Calu3 (cell line): ENCODE data around the gene SP1. TPM values are rescaled to one million over a fixed set of nuclear protein-coding genes. Genes with fewer than 3 reads are reported as not detected.

ENCODE experiments used
- BruUV-seq: library from RNA; stranded (reverse); fragments of 400-500 nt; replicated peaks from 2 replicates; lab custom pipeline; 2021; lab: Mats Ljungman, UMichigan
- CTCF ChIA-PET: fragments of 300-600 bp; sonication (Branson Sonifier 250); formaldehyde crosslinking; loops from one replicate; lab custom pipeline; 2022; ENCODE audit warnings: antibody characterized with exemption; lab: Charles Lee
- DNase-seq: peaks from one replicate; pipeline ENCODE4 v3.0.0; 2022
- H3K27ac Mint-ChIP-seq: one replicate; pipeline ENCODE4 v1.8.0; 2022; ENCODE audit warnings: mixed read lengths; ENCODE audit not compliant: unreplicated experiment
- H3K27me3 Mint-ChIP-seq: one replicate; pipeline ENCODE4 v1.8.0; 2022; ENCODE audit warnings: mixed read lengths; ENCODE audit not compliant: unreplicated experiment
- H3K36me3 Mint-ChIP-seq: one replicate; pipeline ENCODE4 v1.8.0; 2022; ENCODE audit warnings: mild to moderate bottlenecking, moderate library complexity, mixed read lengths; ENCODE audit not compliant: insufficient read depth, unreplicated experiment
- H3K4me1 Mint-ChIP-seq: one replicate; pipeline ENCODE4 v1.8.0; 2022; ENCODE audit warnings: mild to moderate bottlenecking, low read depth, mixed read lengths; ENCODE audit not compliant: unreplicated experiment
- H3K4me3 Mint-ChIP-seq: one replicate; pipeline ENCODE4 v1.8.0; 2022; ENCODE audit warnings: mild to moderate bottlenecking, low read depth, moderate library complexity, mixed read lengths; ENCODE audit not compliant: unreplicated experiment
- H3K9me3 Mint-ChIP-seq: one replicate; pipeline ENCODE4 v1.8.0; 2022; ENCODE audit warnings: low read depth, mixed read lengths; ENCODE audit not compliant: unreplicated experiment
- intact Hi-C: fragments of 100-400 bp; cut with micrococcal nuclease; formaldehyde crosslinking; loops from one replicate; pipeline ENCODE4 v1.10.0; 2022; ENCODE audit not compliant: unreplicated experiment
- total RNA-seq: library from RNA; stranded (reverse); gene quantifications from 2 replicates; pipeline ENCODE4 v1.2.3, GENCODE V29; 2022
- TF ChIP-seq, protein P1 (sequence below): fragments of 200-600 bp; IDR thresholded peaks from one replicate; pipeline ENCODE4 v1.8.0; 2022; ENCODE audit warnings: antibody characterized with exemption; ENCODE audit not compliant: unreplicated experiment

SP1 gene
- total RNA-seq, 1 experiment from 2014 or later = 58.0 TPM

DNA sequence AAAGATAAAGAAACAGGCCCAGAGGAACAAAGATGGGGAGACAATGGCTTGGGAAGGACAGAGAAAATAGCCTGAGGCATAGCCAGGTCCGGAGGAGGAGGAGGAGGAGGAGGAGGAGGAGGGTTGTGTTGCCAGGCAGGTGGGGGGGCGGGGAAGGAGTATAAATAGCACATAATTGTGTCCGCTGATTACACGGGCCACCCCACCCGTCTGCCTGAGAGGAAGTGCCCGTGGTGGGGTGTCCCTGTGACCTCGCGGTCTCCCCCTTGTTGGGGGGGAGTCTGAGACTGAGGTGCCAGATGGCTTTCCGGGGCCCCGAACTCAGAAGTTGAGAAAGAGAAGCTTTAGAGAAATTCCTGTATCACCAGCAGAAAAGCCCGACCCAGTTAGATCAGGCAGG is 42.0 kb upstream of the SP1 start:
- intact Hi-C loops = no loop called here
- no peak overlapping the region for H3K4me3 Mint-ChIP-seq
- TF ChIP-seq, protein P1, sequence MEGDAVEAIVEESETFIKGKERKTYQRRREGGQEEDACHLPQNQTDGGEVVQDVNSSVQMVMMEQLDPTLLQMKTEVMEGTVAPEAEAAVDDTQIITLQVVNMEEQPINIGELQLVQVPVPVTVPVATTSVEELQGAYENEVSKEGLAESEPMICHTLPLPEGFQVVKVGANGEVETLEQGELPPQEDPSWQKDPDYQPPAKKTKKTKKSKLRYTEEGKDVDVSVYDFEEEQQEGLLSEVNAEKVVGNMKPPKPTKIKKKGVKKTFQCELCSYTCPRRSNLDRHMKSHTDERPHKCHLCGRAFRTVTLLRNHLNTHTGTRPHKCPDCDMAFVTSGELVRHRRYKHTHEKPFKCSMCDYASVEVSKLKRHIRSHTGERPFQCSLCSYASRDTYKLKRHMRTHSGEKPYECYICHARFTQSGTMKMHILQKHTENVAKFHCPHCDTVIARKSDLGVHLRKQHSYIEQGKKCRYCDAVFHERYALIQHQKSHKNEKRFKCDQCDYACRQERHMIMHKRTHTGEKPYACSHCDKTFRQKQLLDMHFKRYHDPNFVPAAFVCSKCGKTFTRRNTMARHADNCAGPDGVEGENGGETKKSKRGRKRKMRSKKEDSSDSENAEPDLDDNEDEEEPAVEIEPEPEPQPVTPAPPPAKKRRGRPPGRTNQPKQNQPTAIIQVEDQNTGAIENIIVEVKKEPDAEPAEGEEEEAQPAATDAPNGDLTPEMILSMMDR = no peak
- no peaks in the 10 kb centered on the region for H3K36me3 Mint-ChIP-seq
- H3K4me1 Mint-ChIP-seq = no peaks in the 10 kb centered on the region
- no peak overlapping the region for H3K27ac Mint-ChIP-seq
- no peak for DNase-seq
- CTCF ChIA-PET = no interaction called here
- H3K27me3 Mint-ChIP-seq = peaks cover 94% of the 10 kb centered on the region
- no TSS peak for BruUV-seq
- no peaks in the 10 kb centered on the region for H3K9me3 Mint-ChIP-seq

DNA sequence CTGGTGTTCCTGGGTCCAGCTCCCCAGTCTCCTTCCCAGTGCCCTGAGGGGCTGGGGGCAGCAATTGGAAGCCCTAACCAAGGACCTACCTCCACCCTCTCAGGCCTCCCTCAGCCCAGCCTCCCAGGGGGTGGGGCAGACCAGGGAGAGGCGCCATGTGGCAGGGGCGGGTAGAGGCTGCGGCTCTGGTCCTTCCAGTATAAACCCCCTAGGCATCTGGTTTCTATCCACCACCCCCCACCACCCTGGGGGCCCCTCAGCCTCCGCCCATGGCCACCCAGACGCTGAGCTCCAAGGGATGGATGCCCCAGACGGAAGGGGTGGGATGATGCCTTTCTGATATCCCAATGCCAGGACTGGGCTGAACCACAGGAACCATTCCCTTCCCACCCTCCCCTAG is 41.1 kb upstream of the SP1 start:
- no TSS peak for BruUV-seq
- Mint-ChIP-seq H3K27ac (no peak overlapping the region), H3K9me3 (no peaks in the 10 kb centered on the region), H3K4me3 (no peak overlapping the region), H3K36me3 (no peaks in the 10 kb centered on the region), H3K4me1 (no peaks in the 10 kb centered on the region), H3K27me3 (peaks cover 94% of the 10 kb centered on the region)
- TF ChIP-seq, protein P1 = no peak
- intact Hi-C loops = no loop called here
- DNase-seq = no peak
- CTCF ChIA-PET = interaction anchor here (0.7 kb wide), 1 partner anchor 12 kb away, joined by 5 read pairs; no protein-coding TSS in a partner anchor

DNA sequence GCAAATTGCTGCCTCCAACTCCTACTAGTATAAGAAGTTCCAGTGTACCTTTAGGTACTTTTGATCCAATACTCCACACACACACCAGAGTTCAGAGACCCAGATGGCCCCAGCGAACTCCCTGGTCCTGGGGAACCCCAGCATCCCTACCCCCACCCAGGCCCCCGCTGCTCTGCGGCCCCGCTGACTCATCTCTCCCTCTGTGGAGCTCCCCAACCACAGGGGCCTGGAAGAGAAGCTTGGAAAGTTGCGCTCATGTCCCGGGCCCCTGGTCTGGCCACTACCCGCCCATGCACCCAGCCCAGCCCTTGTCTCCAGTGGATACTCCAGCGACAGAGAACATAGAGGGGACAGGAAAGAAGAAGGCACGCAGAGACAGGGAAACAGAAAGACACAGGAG is 39.6 kb upstream of the SP1 start:
- Mint-ChIP-seq H3K4me1 (no peaks in the 10 kb centered on the region), H3K36me3 (peaks cover 6% of the 10 kb centered on the region), H3K9me3 (no peaks in the 10 kb centered on the region), H3K27me3 (peaks cover 96% of the 10 kb centered on the region), H3K27ac (no peak overlapping the region), H3K4me3 (no peak overlapping the region)
- no peak for DNase-seq
- TF ChIP-seq, protein P1 = no peak
- intact Hi-C loops = no loop called here
- BruUV-seq = no TSS peak
- CTCF ChIA-PET = no interaction called here

DNA sequence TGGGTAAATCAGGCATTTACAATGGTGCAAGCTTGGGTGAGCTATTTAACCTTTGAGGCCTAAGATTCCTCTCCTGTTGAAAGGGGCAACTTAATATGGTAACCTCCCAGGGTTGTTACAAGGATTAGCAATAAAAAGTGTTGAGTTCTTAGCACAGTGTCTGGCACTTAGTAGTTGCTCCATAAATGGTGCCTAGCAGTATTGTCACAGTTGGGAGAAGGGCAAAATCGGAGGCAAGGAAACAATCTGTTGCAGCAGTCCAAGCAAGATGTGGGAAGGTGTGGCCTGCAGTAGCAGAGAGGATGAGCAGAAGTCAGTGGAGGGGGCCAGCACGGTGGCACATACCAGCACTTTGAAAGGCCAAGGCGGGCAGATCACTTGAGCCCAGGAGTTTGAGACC is 36.5 kb upstream of the SP1 start:
- no peak overlapping the region for H3K4me3 Mint-ChIP-seq
- H3K36me3 Mint-ChIP-seq = peaks cover 6% of the 10 kb centered on the region
- TF ChIP-seq, protein P1 = no peak
- H3K9me3 Mint-ChIP-seq = no peaks in the 10 kb centered on the region
- intact Hi-C loops = no loop called here
- DNase-seq = no peak
- BruUV-seq = no TSS peak
- CTCF ChIA-PET = interaction anchor here (2.4 kb wide), 1 partner anchor 22 kb away, joined by 15 read pairs; the partner anchor contains the start of gene AAAS
- H3K27ac Mint-ChIP-seq = no peak overlapping the region
- peaks cover 69% of the 10 kb centered on the region for H3K27me3 Mint-ChIP-seq
- no peaks in the 10 kb centered on the region for H3K4me1 Mint-ChIP-seq
